HUES48 (cell line): ENCODE measurements around the gene CCNJ.
A peak's percentile ranks its signal among the peaks of the same experiment; 100 is the strongest.
"Not testable (repeated sequence)": the region's sequence is repeated elsewhere in the genome, so short reads cannot be mapped to it uniquely, and the experiment has no call there.

Source experiments
- H3K27ac ChIP-seq: one replicate; pipeline ENCODE4 v1.7.0; 2013; ENCODE audit warnings: low read depth, low read length, inconsistent platforms
- H3K27me3 ChIP-seq: 2 replicates; pipeline ENCODE4 v1.6.1; 2013; ENCODE audit warnings: mild to moderate bottlenecking, low read length; ENCODE audit not compliant: control insufficient read depth, insufficient read depth
- H3K36me3 ChIP-seq: 2 replicates; pipeline ENCODE4 v1.6.1; 2013; ENCODE audit warnings: low read length; ENCODE audit not compliant: control insufficient read depth, insufficient read depth
- H3K4me1 ChIP-seq: 2 replicates; pipeline ENCODE4 v1.6.1; 2013; ENCODE audit warnings: mild to moderate bottlenecking, low read length; ENCODE audit not compliant: control insufficient read depth, insufficient read depth
- H3K4me3 ChIP-seq: 2 replicates; pipeline ENCODE4 v1.5.1; 2013; ENCODE audit warnings: mild to moderate bottlenecking, low read depth, low read length
- H3K9ac ChIP-seq: 2 replicates; pipeline ENCODE4 v1.6.1; 2013; ENCODE audit warnings: mild to moderate bottlenecking, low read depth, low read length, moderate library complexity
- H3K9me3 ChIP-seq: 2 replicates; pipeline ENCODE4 v1.6.1; 2013; ENCODE audit warnings: low read length; ENCODE audit not compliant: control insufficient read depth, insufficient read depth

CCNJ gene

DNA sequence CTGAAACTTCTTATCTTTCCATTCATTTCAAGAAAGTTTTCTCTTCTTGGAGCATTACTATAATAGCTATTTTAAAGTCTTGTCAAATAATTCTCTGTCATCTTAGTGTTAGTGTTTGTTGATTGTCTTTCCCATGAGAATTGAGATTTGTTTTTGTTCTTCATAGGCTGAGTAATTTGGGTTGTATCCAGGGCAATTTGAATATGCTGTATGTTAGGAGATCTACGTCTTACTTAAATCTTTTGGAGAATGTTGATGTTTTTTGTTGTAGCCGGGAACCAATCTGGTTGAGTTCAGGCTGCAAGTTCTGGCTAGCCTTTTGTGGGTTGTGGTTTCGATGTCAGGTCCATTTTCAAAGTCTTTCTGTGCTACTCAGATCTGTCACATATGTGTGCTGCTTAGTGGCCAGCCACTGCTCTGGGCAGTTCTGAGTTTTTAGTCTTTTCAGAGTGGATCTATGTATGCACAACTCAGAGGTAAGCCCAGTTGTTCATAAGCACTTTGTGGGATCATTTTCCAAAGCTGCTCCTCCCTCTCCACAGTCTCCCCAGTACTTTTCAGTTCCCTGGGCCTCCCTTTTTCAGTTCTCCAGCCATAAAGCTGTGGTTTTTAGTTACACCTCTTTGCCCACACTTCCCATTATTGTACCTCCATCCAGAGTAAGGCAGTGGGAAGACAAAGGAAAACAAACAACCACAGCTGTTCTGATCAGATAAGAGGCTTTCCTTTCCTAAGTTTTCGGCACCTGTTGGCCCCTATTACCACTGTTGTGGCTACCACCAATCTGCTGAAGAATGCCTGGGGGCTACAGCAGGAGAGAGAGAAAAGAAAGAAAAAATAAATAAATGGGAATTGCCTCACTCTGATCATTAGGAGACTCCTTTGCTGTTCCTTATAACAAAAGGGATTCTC is 4.7 kb upstream of the CCNJ start:
- Histone ChIP-seq H3K9me3 (no peaks in the 10 kb centered on the region), H3K4me3 (no peak overlapping the region), H3K9ac (no peak overlapping the region), H3K36me3 (no peaks in the 10 kb centered on the region), H3K4me1 (no peaks in the 10 kb centered on the region; the same call in 1 of the 2 replicates), H3K27me3 (peaks cover 10% of the 10 kb centered on the region), H3K27ac (no peak overlapping the region)

DNA sequence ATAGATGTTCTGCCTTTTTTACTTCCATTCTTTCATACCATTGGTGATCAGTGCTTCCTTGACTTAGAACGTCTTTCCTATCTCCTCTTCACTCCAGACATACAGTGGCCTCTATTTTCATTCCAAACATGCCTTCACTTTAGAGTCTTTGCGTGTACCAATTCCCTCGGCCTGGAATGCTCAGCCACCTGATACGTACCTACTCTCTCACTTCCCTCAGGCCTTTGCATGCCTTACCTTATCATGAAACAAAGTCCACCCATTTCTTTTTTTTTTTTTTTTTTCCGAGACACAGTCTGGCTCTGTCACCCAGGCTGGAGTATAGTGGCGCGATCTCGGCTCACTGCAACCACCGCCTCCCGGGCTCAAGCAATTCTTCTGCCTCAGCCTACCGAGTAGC is 2.2 kb upstream of the CCNJ start:
- H3K4me3 ChIP-seq: no peak overlapping the region
- no peak overlapping the region for H3K27ac ChIP-seq
- H3K9me3 ChIP-seq: no peaks in the 10 kb centered on the region
- H3K27me3 ChIP-seq: peaks cover 10% of the 10 kb centered on the region
- peaks cover 11% of the 10 kb centered on the region; the same call in 1 of the 2 replicates for H3K4me1 ChIP-seq
- H3K9ac ChIP-seq: no peak overlapping the region
- peaks cover 4% of the 10 kb centered on the region; the same call in 1 of the 2 replicates for H3K36me3 ChIP-seq

DNA sequence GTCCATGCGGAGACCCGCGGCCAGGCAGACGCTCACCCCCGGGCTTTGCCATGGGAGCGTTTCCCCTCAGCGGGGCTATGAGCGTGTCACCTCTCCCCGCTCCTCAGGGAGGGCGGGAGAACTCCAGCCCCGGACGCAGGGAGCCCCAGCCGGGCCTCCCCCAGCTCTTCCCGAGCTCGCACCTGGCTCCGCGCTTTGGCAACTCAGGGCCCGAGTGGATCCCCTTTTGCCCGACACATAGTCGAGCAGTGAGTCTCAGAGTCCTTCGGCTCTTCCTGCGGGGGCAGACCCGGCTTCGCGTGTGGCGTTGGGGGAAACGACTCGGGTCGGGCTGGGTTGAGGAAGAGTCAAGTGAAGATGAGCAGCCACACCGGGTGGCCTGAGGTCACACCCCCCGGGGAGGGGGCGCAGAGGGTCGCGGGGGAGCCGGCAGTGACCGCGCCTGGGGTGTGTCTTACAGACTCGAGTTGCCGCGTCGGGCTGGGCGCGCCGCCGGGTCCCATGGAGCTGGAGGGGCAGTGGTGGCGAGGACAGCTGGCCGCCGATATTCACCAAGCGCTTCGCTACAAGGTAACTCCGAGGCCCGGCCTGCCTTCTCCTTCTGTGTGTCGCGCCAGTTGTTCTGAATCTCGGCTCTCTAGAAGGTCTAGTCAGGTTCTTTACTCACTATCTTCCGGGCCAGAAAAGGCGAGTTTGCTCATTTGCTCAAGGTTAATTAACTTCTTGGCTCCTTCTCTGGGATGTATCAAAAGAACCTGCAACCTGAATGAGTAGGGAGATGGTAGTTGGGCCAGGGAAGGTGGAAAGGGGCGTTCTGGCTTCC is 721 bp downstream of the CCNJ start:
- Histone ChIP-seq H3K36me3 (peaks cover 30% of the 10 kb centered on the region), H3K4me3 (peak overlapping the region; percentile 86), H3K9me3 (no peaks in the 10 kb centered on the region), H3K9ac (peak overlapping the region; percentile 95), H3K27me3 (peaks cover 10% of the 10 kb centered on the region), H3K27ac (peak overlapping the region; percentile 87), H3K4me1 (peaks cover 15% of the 10 kb centered on the region; the same call in 1 of the 2 replicates)

DNA sequence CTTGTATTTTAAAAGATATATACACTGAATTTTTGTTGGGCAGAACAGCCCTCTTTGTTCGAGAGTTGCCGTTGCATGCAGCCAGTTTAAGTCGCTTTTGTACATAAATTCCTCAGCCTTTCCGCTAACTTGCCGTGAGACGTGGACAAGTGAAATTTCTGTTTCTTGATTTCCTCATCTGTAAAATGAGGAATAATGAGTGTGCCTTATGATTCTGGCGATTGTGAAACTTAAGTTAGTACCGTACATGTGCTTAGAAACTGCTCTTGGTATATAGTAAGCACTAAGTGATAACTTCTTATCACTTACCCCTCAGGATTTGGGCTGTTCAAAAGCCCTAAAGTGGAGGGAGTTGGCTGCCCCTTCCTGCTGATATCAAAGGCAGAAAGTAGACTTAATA is 1.4 kb downstream of the CCNJ start:
- H3K4me3 ChIP-seq: peak overlapping the region; percentile 86
- peak overlapping the region; percentile 87 for H3K27ac ChIP-seq
- peak overlapping the region; percentile 95 for H3K9ac ChIP-seq
- no peaks in the 10 kb centered on the region for H3K9me3 ChIP-seq
- H3K27me3 ChIP-seq: peaks cover 10% of the 10 kb centered on the region
- peaks cover 15% of the 10 kb centered on the region; the same call in 1 of the 2 replicates for H3K4me1 ChIP-seq
- peaks cover 32% of the 10 kb centered on the region for H3K36me3 ChIP-seq

DNA sequence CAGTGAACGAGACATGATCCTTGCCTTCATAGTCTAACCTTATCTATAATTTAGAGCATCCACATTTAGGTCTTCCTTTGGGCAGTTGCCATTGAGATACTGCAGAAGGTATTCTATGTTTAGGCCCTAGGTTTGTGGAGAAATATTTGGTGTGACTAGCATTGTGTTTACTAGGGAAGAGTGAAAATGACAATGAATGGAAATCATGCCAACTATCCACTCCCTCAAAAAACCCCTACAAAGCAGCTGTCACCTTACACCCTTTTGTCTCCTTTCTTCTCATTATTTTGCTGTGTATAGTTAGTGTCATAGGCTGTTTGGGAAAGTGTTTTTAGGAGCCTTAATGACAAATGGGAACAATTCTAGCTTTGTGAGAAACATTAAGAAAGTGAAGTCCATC is 3.2 kb downstream of the CCNJ start:
- H3K4me1 ChIP-seq: peaks cover 15% of the 10 kb centered on the region; the same call in 1 of the 2 replicates
- no peak overlapping the region for H3K4me3 ChIP-seq
- no peak overlapping the region for H3K27ac ChIP-seq
- no peaks in the 10 kb centered on the region for H3K9me3 ChIP-seq
- no peak overlapping the region for H3K9ac ChIP-seq
- peaks cover 10% of the 10 kb centered on the region for H3K27me3 ChIP-seq
- H3K36me3 ChIP-seq: peaks cover 48% of the 10 kb centered on the region

DNA sequence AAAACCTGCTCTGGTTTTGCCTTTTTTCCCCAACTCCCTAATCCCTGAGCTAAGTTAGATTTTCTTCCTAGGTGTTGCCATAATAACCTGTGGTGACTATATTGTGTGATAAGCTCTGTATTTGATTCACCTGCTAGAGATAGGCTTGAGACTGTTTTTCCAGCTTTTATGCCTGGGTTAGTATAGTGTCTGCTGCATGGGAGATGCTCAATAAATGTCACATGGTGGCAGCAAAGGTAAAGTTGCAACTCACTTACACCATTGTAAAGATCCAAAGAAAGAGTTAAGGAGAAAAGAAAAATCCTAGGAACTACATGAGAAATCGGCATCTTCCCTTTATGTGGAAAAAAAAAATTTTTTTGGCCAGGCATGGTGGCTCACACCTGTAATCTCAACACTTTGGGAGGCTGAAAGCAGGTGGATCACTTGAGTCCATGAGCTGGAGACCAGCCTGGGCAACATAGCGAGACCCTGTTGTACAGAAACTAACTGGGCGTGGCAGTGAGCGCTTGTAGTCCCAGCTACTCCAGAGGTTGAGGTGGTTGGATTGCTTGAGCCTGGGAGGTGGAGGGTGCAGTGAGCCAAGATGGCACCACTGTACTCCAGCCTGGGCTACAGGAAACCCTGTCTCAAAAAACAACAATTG is 3.7 kb downstream of the CCNJ start:
- H3K9ac ChIP-seq: no peak overlapping the region
- peaks cover 8% of the 10 kb centered on the region for H3K27me3 ChIP-seq
- H3K36me3 ChIP-seq: peaks cover 54% of the 10 kb centered on the region
- no peak overlapping the region for H3K27ac ChIP-seq
- no peak overlapping the region for H3K4me3 ChIP-seq
- H3K9me3 ChIP-seq: no peaks in the 10 kb centered on the region
- H3K4me1 ChIP-seq: peaks cover 15% of the 10 kb centered on the region; the same call in 1 of the 2 replicates

DNA sequence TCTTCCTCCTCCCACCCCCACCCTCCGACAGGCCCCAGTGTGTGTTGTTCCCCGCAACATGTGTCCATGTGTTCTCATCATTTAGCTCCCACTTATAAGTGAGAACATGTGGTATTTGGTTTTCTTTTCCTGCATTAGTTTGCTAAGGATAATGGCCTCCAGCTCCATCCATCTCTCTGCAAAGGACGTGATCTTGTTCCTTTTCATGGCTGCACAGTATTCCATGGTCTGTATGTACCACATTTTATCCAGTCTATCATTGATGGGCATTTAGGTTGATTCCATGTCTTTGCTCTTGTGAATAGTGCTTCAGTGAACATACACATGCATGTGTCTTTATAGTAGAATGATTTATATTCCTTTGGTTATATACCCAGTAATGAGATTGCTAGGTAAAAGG is 4.5 kb downstream of the CCNJ start:
- not testable (repeated sequence) for H3K4me3 ChIP-seq, H3K27me3 ChIP-seq, H3K9ac ChIP-seq, H3K9me3 ChIP-seq, H3K27ac ChIP-seq
- peaks cover 20% of the 10 kb centered on the region; the same call in 1 of the 2 replicates for H3K4me1 ChIP-seq
- peaks cover 61% of the 10 kb centered on the region for H3K36me3 ChIP-seq

DNA sequence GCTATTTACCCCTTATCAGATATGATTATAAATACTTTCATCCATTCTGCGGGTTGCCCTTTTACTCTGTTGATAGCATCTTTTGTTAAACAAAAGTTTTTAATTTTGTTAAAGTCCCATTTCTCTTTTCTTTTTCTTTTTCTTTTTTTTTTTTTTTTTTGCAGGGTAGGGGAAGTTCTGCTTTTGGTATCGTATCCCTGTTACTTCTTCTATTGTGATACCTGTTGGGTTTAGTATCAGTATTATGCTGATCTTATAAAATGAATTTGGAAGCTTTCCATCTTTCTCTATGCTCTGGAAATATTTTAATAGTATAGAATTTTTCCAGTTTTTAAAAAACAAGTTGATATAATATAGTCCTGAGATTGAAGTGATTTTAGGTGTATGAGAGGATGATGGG is 6.0 kb downstream of the CCNJ start:
- Histone ChIP-seq H3K27ac (no peak overlapping the region), H3K36me3 (peaks cover 68% of the 10 kb centered on the region), H3K9ac (no peak overlapping the region), H3K9me3 (no peaks in the 10 kb centered on the region), H3K27me3 (no peaks in the 10 kb centered on the region), H3K4me1 (peaks cover 20% of the 10 kb centered on the region; the same call in 1 of the 2 replicates), H3K4me3 (no peak overlapping the region)

DNA sequence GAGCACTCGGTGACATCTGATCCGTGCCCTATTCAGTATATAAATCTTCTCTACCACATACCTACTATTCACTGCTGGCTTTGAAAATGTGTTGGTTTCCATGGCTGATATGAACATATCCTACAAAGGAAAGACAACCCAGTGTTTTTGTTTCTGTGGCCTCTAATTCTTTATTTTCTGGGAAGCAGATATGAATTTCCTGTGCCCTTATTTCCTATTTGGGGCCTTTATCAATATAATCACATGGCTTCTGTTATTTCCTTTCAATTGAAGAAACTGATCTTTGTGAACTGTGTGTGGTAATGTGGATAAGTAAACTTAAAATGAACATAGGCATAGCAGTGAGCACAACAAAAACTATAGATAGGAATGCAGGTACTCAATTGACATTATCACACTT is 10.6 kb downstream of the CCNJ start:
- Histone ChIP-seq H3K9me3 (no peaks in the 10 kb centered on the region), H3K4me1 (peaks cover 5% of the 10 kb centered on the region; the same call in 1 of the 2 replicates), H3K27ac (no peak overlapping the region), H3K4me3 (no peak overlapping the region), H3K9ac (no peak overlapping the region), H3K27me3 (no peaks in the 10 kb centered on the region), H3K36me3 (peaks cover 74% of the 10 kb centered on the region)

DNA sequence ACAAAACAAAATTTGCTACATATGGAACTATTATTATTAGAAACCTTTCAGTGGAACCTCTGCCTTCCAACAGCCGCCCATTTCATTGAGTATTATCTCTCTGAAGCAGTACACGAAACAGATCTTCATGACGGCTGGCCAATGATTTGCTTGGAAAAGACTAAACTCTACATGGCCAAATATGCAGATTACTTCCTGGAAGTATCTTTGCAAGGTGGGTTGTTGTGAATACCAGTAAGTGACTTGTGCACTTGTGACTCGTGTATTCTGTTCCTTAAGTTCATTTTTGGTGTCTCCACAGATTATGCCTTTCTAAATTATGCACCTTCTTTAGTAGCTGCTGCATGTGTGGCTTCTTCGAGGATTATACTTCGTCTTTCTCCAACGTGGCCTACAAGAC is 13.4 kb downstream of the CCNJ start:
- Histone ChIP-seq H3K4me3 (no peak overlapping the region), H3K27me3 (no peaks in the 10 kb centered on the region), H3K9me3 (no peaks in the 10 kb centered on the region), H3K9ac (no peak overlapping the region), H3K27ac (no peak overlapping the region), H3K36me3 (peaks cover 76% of the 10 kb centered on the region), H3K4me1 (peaks cover 5% of the 10 kb centered on the region; the same call in 1 of the 2 replicates)
